Measurements from ENCODE around the gene GGT1.
"Not testable (repeated sequence)": the region's sequence is repeated elsewhere in the genome, so short reads cannot be mapped to it uniquely, and the experiment has no call there.

DNA sequence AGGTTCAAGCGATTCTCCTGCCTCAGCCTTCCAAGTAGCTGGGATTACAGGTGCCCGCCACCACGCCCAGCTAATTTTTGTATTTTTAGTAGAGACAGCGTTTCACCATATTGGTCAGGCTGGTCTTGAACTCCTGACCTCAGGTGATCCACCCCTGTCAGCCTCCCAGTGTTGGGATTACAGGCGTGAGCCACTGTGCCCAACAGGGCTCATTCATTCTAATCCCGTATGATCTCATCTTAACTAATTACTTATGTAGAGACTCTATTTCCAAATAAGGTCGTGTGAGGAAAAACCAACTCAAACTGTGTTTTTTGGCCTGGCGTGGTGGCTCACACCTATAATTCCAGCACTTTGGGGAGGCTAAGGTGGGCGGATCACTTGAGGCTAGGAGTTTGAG is 5.9 kb upstream of the GGT1 start:
- TF ChIP-seq, protein P1, sequence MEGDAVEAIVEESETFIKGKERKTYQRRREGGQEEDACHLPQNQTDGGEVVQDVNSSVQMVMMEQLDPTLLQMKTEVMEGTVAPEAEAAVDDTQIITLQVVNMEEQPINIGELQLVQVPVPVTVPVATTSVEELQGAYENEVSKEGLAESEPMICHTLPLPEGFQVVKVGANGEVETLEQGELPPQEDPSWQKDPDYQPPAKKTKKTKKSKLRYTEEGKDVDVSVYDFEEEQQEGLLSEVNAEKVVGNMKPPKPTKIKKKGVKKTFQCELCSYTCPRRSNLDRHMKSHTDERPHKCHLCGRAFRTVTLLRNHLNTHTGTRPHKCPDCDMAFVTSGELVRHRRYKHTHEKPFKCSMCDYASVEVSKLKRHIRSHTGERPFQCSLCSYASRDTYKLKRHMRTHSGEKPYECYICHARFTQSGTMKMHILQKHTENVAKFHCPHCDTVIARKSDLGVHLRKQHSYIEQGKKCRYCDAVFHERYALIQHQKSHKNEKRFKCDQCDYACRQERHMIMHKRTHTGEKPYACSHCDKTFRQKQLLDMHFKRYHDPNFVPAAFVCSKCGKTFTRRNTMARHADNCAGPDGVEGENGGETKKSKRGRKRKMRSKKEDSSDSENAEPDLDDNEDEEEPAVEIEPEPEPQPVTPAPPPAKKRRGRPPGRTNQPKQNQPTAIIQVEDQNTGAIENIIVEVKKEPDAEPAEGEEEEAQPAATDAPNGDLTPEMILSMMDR (tag by site-specific recombination; IDR thresholded peaks at IDR 0.05): not testable (repeated sequence)
- TF ChIP-seq, protein P2, sequence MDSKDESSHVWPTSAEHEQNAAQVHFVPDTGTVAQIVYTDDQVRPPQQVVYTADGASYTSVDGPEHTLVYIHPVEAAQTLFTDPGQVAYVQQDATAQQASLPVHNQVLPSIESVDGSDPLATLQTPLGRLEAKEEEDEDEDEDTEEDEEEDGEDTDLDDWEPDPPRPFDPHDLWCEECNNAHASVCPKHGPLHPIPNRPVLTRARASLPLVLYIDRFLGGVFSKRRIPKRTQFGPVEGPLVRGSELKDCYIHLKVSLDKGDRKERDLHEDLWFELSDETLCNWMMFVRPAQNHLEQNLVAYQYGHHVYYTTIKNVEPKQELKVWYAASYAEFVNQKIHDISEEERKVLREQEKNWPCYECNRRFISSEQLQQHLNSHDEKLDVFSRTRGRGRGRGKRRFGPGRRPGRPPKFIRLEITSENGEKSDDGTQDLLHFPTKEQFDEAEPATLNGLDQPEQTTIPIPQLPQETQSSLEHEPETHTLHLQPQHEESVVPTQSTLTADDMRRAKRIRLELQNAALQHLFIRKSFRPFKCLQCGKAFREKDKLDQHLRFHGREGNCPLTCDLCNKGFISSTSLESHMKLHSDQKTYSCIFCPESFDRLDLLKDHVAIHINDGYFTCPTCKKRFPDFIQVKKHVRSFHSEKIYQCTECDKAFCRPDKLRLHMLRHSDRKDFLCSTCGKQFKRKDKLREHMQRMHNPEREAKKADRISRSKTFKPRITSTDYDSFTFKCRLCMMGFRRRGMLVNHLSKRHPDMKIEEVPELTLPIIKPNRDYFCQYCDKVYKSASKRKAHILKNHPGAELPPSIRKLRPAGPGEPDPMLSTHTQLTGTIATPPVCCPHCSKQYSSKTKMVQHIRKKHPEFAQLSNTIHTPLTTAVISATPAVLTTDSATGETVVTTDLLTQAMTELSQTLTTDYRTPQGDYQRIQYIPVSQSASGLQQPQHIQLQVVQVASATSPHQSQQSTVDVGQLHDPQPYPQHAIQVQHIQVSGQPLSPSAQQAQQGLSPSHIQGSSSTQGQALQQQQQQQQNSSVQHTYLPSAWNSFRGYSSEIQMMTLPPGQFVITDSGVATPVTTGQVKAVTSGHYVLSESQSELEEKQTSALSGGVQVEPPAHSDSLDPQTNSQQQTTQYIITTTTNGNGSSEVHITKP (tag by site-specific recombination; IDR thresholded peaks at IDR 0.05): not testable (repeated sequence)
- TF ChIP-seq, protein P3, sequence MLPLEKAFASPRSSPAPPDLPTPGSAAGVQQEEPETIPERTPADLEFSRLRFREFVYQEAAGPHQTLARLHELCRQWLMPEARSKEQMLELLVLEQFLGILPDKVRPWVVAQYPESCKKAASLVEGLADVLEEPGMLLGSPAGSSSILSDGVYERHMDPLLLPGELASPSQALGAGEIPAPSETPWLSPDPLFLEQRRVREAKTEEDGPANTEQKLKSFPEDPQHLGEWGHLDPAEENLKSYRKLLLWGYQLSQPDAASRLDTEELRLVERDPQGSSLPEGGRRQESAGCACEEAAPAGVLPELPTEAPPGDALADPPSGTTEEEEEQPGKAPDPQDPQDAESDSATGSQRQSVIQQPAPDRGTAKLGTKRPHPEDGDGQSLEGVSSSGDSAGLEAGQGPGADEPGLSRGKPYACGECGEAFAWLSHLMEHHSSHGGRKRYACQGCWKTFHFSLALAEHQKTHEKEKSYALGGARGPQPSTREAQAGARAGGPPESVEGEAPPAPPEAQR (tag by site-specific recombination; IDR thresholded peaks at IDR 0.05): not testable (repeated sequence)
- TF ChIP-seq, protein P4, sequence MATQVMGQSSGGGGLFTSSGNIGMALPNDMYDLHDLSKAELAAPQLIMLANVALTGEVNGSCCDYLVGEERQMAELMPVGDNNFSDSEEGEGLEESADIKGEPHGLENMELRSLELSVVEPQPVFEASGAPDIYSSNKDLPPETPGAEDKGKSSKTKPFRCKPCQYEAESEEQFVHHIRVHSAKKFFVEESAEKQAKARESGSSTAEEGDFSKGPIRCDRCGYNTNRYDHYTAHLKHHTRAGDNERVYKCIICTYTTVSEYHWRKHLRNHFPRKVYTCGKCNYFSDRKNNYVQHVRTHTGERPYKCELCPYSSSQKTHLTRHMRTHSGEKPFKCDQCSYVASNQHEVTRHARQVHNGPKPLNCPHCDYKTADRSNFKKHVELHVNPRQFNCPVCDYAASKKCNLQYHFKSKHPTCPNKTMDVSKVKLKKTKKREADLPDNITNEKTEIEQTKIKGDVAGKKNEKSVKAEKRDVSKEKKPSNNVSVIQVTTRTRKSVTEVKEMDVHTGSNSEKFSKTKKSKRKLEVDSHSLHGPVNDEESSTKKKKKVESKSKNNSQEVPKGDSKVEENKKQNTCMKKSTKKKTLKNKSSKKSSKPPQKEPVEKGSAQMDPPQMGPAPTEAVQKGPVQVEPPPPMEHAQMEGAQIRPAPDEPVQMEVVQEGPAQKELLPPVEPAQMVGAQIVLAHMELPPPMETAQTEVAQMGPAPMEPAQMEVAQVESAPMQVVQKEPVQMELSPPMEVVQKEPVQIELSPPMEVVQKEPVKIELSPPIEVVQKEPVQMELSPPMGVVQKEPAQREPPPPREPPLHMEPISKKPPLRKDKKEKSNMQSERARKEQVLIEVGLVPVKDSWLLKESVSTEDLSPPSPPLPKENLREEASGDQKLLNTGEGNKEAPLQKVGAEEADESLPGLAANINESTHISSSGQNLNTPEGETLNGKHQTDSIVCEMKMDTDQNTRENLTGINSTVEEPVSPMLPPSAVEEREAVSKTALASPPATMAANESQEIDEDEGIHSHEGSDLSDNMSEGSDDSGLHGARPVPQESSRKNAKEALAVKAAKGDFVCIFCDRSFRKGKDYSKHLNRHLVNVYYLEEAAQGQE (tag by site-specific recombination; IDR thresholded peaks at IDR 0.05): not testable (repeated sequence)
- TF ChIP-seq, protein P5, sequence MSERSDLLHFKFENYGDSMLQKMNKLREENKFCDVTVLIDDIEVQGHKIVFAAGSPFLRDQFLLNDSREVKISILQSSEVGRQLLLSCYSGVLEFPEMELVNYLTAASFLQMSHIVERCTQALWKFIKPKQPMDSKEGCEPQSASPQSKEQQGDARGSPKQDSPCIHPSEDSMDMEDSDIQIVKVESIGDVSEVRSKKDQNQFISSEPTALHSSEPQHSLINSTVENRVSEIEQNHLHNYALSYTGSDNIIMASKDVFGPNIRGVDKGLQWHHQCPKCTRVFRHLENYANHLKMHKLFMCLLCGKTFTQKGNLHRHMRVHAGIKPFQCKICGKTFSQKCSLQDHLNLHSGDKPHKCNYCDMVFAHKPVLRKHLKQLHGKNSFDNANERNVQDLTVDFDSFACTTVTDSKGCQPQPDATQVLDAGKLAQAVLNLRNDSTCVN (tag by site-specific recombination; optimal IDR thresholded peaks at IDR 0.05): not testable (repeated sequence)
- not testable (repeated sequence) for TF ChIP-seq YY1 (tag by site-specific recombination; IDR thresholded peaks at IDR 0.05)
